Measurements from ENCODE around the gene ZNRD2.

The ZNRD2 gene

DNA sequence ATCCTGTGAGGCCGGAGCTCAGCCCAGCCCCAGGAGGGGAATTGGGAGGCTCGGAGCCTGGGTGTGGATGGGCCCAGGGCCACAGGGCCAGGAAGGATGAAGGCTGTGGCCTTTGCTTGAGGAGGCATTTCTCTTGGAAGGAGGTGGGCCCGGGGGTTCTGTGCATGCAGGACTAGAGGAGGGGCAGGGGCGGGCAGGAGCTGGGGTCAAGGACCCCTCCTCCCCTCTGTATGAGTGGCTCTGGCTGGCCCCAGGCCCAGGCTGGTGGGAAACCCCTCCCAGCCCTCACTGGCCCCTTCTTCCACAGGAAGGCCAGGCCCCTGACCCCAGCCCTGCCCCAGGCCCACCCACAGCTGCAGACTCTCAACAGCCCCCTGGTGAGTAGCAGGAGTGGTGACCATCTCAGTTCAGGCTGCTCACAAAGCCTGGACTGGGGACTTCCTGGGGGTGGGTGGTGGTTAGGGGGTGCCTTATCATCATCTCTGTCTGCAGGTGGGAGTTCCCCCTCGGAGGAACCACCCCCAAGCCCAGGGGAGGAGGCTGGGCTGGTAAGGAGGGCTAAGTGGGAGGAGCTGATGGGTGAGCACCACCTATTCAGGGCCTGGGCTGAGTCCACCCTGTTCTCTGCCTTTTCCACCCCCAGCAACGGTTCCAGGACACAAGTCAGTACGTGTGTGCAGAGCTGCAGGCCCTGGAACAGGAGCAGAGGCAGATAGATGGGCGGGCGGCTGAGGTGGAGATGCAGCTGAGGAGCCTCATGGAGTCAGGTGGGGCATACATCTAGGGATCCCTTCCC, 19.4 kb downstream of the ZNRD2 start:
- DNase-seq, result no peak

GRCh38 chr11:65590240-65590738, 20.0 kb downstream of the ZNRD2 start:
- no peak for DNase-seq

DNA sequence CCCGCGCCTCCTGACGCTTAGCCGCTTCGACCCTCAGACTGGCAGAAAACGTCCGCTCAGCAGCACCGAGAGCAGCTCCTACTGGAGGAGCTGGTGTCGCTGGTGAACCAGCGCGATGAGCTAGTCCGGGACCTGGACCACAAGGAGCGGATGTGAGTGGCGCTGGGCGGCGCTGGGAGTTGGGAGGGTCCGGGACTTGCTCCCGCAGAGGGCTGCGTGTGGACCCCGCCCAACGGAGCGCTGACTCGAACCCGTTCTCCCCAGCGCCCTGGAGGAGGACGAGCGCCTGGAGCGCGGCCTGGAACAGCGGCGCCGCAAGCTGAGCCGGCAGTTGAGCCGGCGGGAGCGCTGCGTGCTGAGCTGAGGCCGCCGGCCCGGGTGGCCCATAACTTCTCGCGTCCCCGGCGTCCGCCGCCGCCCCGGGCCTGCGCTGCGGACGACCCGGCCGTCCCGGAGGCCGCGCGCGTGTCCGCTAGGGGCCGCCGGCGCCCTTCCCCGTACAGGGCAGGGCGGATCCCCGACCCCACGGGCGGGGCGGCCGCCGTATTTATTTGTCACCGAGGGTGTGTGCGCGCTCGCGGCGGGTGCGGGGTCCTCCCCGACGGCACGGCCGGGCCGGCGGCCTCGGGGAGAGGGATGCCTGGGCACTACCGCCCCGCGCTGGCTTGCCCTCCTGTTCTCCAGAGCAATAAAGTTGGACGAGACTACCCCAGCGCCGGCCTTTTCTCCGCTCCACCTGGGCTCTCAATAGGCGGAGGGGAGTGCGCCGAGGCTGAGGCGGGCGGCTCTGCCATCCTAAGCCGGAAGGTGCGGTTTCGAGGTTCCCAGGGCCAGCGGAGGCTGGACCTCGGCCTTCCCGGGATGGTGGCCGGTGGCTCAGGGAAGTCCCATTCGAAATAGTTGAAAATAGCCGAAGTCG, 21.9 kb downstream of the ZNRD2 start:
- DNase-seq, result no peak

DNA sequence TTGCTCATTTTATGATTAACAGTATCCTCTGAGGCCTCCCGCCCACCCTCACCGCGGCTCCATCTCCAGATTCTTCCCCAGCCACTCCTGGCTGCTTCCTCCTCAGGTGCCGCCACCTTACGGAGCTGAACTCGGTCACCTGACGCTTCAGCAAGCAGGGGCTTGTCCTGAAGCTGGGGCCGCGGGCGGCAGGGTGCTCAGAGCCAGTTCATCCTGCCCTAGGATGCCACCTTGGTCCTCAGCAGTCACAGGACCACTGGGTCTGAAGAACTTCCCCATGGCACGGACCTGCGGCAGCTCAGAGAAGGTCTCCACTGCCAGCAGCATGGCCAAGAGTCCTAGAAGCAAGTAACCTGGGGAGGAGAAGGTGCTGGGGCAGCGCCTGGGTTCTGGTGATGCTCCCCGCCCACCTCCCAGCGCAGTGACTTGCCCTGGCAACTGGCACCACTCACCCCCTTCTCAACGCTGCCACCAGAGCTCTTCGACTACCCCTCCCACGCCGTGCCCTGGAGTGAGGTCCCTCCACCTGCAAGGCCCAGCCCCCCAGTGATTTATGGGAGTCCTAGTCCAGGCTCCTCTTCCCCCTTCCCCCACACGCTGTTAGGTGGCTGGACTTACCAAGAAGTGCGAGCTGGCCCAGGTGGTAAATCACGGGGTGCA, 22.7 kb downstream of the ZNRD2 start:
- no peak for DNase-seq

- peak; percentile 79 for DNase-seq
Measured at GRCh38 chr11:65593518-65594414, 23.5 kb downstream of the ZNRD2 start.

GRCh38 chr11:65595131-65595530, 24.9 kb downstream of the ZNRD2 start:
- no peak for DNase-seq

DNA sequence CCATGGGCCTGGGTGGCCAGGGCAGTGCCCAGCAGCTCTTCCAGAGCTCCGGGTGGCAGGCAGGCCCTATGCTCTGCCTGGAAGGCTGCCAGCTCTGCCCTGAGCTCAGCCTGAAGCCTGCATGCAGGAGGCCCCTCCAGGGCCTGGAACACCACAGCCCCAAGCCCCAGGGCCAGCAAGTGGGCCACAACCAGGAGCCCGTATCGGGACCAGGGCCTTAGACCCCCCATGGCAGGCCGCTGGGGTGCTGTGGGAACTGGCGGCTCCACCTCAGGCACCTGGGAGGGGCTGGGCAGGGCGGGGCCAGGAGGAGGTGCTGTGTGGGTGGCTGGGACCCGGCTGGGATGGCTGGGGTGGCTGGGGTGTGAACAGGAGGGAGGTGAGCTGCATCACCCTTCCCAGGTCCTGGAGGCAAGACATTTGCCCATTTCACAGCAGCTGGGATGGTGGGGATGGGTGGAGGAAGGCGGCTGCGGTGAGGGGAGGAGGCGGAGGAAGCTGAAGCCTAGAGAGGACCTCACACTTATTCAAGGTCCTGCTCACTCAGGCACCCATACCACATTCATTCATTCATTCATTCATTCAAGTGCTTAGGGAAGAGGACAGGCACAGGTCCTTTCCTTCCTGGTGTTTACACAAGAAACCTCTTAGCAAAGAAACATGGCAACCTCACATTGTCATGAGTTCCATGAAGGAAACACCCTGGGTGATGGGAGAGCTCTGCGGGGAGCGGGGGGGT, 25.4 kb downstream of the ZNRD2 start, which contains the start of gene KCNK7:
TSS of gene KCNK7 (minus strand) at position 258 of the 739 bp plus-strand sequence. CDS start at position 230, 28 bp downstream.
- DNase-seq, result no peak

DNA sequence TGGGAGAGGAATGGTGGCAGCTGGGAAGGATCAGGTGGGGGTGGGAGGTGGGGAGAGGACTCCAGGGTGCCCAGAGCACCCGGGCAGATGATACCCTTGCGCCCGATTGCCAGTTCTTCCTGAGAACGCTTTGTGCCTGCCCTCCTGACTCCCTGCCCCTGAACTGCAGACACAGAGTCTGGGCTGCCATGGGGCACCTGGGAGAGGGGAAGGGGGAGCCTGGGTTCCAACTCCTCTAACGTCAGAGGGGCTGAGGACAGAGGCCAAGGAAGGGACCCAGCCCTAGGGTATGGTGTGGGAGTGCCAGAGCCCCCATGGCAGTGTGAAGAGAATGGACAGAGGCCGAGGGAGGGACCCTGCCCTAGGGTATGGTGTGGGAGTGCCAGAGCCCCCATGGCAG, 26.2 kb downstream of the ZNRD2 start:
- no peak for DNase-seq

- no peak for DNase-seq
Measured at GRCh38 chr11:65598258-65598699, 28.0 kb downstream of the ZNRD2 start.

DNA sequence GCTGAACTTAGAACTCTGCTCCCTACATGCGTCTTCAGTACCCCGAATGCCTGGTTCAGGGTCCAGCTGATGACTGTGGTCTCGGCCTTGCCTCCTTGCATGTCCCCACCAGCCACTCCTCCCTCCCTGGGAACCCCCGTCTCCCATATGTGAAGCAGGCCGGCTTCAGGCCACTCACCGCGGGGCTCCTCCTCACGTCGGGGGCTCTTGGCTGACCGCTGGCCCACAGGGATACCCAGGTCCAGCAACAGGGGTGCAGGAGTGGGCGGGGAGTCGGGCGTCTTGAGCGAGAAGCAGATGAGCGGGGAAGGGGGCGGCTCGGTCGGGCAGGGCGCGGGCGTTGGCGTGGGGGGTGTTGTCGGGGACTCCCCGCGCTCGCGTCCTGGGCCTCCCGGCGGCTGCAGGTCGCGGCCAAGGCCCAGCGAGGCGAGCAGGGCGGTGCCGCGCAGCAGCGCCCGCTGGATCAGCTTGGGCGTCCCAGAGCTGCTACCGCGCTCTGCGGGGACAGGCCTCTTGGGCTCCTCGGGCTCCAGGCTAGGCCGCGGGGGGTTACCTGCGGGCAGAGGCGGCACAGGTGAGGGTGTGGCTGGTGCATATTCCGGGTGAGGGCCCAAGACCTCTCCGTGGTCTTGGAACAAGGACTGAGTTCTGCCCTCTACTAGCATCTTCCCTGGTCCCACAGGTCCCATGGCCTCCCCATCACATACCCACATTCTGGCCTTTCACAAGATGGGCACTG, 29.1 kb downstream of the ZNRD2 start:
- DNase-seq, result no peak

DNA sequence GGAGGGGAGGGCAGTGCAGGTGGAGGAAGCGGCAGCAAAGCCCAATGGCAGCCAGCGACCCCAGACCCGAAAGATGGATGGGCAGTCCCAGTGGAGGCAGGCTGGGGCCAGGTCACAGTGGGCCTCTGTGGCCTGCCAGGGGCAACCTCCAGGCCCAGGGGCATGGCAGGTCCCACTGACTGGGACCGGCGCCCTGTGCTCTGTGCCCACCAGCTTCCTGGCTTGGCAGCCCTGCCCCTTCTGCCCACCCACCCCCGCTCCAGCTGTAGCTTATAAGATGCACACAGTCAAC, 29.6 kb downstream of the ZNRD2 start:
- no peak for DNase-seq

DNA sequence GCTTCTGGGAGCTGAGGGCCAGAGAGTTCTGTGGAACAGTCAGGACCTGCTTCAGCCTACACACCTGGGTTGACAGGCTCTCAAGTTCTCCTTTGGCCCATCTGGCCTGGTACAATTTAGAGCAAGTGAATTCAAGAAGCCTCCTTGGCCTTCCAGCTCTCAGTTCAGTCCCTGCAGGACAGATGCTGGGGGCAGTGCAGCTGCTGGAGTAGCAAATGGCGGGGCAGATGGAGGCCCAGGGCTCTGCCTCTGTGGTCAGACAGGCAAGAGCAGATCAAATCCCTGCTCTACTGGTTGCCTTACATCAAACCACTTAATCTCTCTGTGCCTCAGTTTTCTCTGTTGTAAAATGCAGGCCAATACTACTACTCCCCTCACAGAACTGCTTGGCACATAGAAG, 34.0 kb downstream of the ZNRD2 start:
- DNase-seq, result no peak

DNA sequence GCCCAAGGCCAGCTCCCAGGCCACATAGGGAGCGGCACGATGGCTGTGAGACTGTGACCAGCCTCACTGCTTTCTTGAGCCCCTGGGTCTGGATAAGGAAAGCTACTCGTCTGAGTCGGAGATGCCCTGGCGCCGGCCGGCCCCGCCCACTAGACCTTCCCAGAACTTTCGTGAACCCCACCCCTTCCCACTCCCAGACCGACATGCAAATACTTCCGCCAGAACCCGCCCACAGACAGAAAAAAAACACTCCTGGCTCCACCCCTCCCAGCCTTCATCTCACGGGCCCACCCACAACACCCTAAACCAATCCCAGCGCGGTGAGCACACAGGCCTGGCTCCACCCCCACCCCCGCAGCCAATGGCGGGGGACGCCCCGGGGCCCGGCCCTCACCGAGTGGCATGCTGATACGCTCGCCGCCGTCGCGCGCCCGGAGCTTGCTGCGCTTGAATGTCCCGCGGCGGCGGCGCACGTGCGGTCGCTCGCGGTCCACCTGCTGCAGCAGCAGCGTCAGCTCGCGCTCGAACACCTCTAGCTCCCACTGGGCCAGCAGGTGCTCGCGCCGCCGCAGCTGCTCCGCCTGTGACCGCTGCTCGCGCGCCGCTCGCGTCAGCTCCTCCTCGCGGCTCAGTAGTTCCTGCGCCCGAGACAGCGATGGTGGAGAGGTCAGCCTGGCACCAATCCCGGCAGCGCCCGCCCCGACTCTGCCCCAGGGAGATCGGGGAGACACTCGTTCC, 36.8 kb downstream of the ZNRD2 start:
- DNase-seq, result no peak

GRCh38 chr11:65607614-65608426, 37.5 kb downstream of the ZNRD2 start:
- no peak for DNase-seq

DNA sequence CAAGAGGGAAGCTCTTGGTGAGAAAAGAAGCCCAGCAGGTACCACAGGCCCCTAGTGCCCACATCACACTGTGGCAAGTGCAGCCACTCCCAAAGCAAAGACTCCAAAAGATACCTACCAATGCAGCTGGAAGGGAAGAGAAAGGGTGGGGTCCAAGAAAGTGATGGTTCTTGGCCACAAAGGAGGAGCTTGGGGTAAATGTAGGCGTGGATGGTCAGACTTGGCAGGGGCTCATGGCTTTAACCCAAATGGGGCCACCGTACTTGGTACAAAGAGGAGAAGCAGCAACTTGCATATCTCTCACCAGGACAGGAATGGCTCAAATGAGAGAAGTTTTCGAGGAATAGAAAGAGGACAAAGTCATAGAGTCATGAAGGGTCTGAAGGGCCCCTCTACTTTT, 39.0 kb downstream of the ZNRD2 start:
- no peak for DNase-seq

DNA sequence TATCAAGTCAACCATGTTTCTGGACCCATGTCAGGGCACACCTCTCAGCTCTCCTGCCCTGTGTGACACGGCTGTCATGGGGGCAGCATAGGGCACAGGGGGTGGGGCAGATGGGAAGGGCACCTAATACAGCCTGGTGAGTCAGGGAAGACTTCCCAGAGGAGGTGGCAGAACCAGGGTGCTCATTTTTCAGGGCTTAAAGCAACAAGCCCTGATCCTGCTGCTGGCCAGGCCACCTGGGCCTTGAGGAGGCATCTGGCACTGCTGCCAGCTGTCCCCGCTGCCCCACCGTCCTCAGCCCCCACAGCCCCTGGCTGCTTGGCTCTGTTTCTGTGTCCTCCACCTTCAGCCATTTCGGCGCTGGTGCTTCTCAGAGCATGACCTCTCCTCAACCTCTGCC, 39.4 kb downstream of the ZNRD2 start:
- DNase-seq, result no peak

GRCh38 chr11:65610404-65610803, 40.1 kb downstream of the ZNRD2 start:
- no peak for DNase-seq

DNA sequence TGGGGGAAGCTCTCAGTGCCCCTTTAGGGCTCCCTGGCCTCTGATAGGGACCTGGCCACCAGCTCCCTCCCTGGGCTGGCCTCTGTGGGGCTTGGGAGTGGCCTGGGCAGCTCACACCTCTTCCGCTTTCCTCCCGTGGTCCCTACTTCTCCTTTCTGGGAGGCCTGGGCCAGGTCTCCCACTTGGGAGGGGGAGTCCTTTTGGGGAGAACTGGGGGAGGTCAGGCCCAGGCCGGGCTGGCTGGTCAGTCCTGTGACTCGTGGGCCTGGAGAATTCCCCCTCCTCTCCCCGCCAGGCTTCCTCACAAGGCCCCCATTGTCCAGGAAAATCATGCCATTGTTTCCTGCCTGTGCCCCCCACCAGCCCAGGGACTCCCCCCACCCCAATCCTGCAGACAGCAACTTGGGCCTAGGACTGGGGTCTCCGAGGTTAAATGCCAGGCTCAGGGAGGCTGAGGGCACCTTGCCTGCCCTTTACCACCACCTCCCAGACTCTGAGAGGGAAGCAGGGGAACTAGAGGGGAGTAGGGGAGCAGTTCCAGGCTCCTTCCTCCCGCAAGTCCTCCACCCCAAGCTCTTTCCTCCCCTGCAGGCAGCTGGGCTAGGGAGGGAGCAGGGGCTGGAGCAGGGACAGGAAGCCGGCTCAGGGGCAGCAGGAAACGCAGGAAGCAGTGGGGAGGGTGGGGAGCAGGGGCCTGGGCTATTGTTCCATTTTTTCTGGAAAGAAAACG, 40.9 kb downstream of the ZNRD2 start:
- DNase-seq, result no peak
